Mucosa of descending colon (tissue), 3 donors: ENCODE data around the gene RAB12. TPM values are rescaled to one million over a fixed set of nuclear protein-coding genes. Genes with fewer than 3 reads are reported as not detected.
A peak's percentile ranks its signal among the peaks of the same experiment; 100 is the strongest.

Experiments
- ATAC-seq: fragments of 200-7000 bp; cut with Tn5 transposase; one replicate; pipeline ENCODE4 v1.9.1; 2020; ENCODE audit warnings: mild to moderate bottlenecking, moderate library complexity
- DNase-seq, 3 donors: peaks; one replicate each; pipeline ENCODE4 v3.0.0-alpha.2; 2020
- H3K36me3 ChIP-seq: fragments of 200-600 bp; one replicate; pipeline ENCODE4 v1.8.0; 2021; ENCODE audit warnings: low read depth, mild to moderate bottlenecking
- H3K4me1 ChIP-seq: fragments of 200-600 bp; one replicate; pipeline ENCODE4 v1.8.0; 2021; ENCODE audit warnings: low read depth, mild to moderate bottlenecking
- H3K4me3 ChIP-seq: fragments of 200-600 bp; one replicate; pipeline ENCODE4 v1.8.0; 2021; ENCODE audit warnings: mild to moderate bottlenecking
- H3K9me3 ChIP-seq: fragments of 200-600 bp; one replicate; pipeline ENCODE4 v1.8.0; 2021; ENCODE audit warnings: mild to moderate bottlenecking
- intact Hi-C, 2 donors: fragments of 100-400 bp; cut with DNase I in 1 of 2; cut with micrococcal nuclease in 1 of 2; formaldehyde crosslinking; loops; one replicate each; pipeline versions ENCODE4 v1.11.0 to v1.11.1; 2022; cut with DNase I, micrococcal nuclease
- total RNA-seq, 3 donors: library from RNA; stranded (reverse); fragmentation: NEBNext Ultra II Directional in 2 of 3; extraction: Animal tissue kit (Norgen Biotek cat#: 25700) in 2 of 3; gene quantifications; one replicate each; pipeline versions ENCODE4 v1.2.1 to v1.2.4, GENCODE V29; 2021 to 2023
- TF ChIP-seq, protein P1 (sequence below): fragments of 200-600 bp; IDR thresholded peaks from one replicate; pipeline ENCODE4 v1.8.0; 2022; ENCODE audit warnings: antibody characterized with exemption, mild to moderate bottlenecking
- donor health status: DM: no; HTN: no; CAD: no; lungs with moderate emphysema.
- donor health status: DM: no; HTN: no; CAD: no.
- donor health status: DM: no; HTN: yes; CAD: no.

RAB12 gene
- total RNA-seq, 3 donors from 2014 or later = 14.2 to 48.2 (median 20.2) TPM

DNA sequence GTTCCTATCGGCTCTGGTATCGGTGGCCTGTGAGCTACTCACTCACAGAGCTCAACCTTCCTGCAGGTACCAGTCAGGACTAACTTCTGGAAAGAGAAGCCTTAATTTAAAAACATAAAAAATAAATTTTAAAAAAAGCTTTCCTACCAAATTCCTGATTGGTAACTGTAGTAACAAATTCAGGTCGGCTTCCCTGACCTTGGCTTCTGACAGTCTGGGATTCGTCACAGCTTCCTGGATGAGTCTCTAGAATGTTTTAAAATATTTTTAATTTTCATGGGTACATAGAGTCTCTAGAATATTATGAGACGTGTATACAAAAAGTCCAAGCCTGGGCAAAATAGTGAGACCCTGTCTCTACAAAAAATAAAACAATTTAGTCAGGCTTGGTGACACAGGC, 51.1 kb downstream of the RAB12 start:
- intact Hi-C loops = no loop called here
- TF ChIP-seq, protein P1, sequence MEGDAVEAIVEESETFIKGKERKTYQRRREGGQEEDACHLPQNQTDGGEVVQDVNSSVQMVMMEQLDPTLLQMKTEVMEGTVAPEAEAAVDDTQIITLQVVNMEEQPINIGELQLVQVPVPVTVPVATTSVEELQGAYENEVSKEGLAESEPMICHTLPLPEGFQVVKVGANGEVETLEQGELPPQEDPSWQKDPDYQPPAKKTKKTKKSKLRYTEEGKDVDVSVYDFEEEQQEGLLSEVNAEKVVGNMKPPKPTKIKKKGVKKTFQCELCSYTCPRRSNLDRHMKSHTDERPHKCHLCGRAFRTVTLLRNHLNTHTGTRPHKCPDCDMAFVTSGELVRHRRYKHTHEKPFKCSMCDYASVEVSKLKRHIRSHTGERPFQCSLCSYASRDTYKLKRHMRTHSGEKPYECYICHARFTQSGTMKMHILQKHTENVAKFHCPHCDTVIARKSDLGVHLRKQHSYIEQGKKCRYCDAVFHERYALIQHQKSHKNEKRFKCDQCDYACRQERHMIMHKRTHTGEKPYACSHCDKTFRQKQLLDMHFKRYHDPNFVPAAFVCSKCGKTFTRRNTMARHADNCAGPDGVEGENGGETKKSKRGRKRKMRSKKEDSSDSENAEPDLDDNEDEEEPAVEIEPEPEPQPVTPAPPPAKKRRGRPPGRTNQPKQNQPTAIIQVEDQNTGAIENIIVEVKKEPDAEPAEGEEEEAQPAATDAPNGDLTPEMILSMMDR = no peak
- ATAC-seq (no peak), DNase-seq (no peak)
- Histone ChIP-seq H3K4me1 (no peaks in the 10 kb centered on the region), H3K36me3 (no peaks in the 10 kb centered on the region), H3K4me3 (no peak overlapping the region), H3K9me3 (no peaks in the 10 kb centered on the region)

DNA sequence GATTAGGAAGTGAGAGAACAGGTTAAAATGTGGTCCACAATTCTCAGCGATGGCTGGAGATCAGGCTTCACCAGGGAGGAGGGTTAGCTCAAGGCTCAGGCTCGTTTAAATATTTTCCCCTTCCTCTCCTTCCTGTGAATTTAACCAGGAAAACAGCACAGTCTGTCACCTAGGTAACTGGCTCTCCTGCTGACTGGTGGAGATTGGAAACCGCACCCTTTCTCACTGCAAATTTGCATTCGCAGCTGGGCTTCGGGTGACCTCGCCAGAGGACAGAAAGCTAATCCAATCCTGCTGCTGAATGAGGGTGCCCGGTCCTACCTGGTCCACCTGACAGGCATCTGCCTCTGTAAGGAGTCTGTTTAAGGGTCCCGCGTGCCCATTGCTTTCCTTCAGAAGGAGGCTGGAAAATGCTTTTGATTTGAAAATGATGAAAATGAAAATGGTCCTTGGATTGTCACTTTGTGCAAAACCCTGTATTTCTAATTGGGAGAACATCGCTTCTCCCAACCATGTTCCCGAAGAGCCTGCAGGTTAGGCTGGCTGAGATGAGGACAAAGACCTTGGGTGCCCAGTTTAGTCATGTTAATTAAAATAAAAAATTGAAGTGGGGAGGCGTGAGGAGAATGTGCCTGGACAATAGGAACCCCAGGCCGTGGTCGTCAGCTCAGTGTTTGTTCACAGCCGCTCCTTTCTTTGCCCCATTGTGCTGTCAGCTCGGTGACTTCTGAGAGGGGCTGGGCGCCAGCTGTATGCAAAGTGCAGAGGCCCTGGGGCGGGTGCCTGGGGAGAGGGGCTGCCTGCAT, 52.7 kb downstream of the RAB12 start:
- DNase-seq (peak in 1 of 3 donors; percentile 20), ATAC-seq (peak; percentile 82)
- Histone ChIP-seq H3K4me3 (no peak overlapping the region), H3K36me3 (no peaks in the 10 kb centered on the region), H3K4me1 (no peaks in the 10 kb centered on the region), H3K9me3 (no peaks in the 10 kb centered on the region)
- TF ChIP-seq, protein P1 = no peak
- intact Hi-C loops = no loop called here

DNA sequence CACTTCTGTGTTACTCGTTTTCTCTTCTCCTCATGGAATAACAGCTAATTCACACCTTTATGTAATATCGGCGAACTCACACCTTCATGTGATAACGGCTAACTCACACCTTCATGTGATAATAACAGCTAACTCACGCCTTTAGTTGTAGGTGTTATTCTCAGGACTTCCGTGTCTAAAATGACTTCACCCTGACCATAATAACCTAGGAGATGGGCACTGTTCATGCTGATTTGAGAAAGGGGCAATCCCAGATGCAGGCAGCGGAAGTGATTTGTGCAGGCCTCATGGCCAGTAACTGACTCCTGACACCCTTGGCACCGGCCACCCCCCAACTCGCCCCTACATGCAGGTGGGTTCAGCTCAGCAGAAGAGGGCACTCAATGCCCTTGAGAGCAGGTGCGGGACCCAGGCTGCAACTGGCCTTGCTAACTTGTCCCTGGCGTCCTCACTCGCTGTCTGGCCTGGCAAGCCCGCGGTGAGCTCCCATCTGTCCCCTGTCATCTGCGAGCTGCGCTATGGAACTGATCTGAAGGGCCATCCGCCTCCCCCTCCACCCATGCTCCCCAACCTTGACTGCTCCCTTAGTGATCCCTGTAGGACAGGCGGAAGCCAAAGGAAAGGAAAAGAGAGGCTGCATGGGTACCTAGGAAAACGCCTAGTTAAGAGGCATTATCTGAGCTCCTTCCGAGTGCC, 53.5 kb downstream of the RAB12 start:
- DNase-seq = no peak
- intact Hi-C loops = no loop called here

DNA sequence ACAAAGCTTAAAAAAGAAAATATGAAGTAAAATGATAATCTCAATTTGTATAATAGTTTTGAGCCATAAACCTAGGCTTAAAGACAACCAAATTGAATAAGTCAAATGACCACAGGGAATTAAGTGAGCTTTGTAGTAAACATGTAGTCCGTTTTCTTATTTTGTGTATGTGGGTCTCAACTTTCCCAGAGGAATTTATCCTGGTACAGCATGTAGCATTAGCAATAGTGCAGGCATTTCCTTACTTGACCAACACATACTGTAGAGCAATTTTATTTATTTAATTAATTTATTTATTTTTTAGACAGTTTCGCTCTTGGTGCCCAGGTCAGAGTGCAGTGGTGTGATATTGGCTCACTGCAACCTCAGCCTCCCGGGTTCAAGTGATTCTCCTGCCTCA, 58.6 kb downstream of the RAB12 start:
- ATAC-seq (no peak), DNase-seq (no peak)
- Histone ChIP-seq H3K4me1 (no peaks in the 10 kb centered on the region), H3K9me3 (no peaks in the 10 kb centered on the region), H3K36me3 (no peaks in the 10 kb centered on the region), H3K4me3 (no peak overlapping the region)
- intact Hi-C loops = no loop called here
- TF ChIP-seq, protein P1 = no peak

More for the DNA sequence above, 53.5 kb downstream of the RAB12 start:
- TF ChIP-seq, protein P1 = no peak
- ATAC-seq = peak; percentile 30
- Histone ChIP-seq H3K36me3 (no peaks in the 10 kb centered on the region), H3K9me3 (no peaks in the 10 kb centered on the region), H3K4me1 (no peaks in the 10 kb centered on the region), H3K4me3 (no peak overlapping the region)

DNA sequence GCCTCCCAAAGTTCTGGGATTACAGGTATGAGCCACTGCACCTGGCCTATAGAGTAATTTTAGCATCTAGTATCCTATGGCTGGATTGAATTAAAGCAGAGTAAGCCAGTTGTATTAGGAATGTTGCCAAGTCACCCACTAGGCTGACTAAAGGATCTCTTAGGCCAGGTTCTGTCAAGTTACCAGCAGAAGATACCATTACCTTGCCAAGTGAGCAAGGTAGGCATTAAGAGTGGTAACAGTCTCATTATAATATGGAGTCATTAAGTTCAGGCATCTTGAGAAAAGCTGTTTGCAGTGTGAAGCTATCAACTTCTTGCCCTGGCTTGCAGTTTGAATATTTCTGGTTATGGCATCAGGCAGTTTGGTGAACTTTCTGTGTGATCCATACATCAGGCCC, 59.1 kb downstream of the RAB12 start:
- ATAC-seq (no peak), DNase-seq (no peak)
- Histone ChIP-seq H3K4me1 (no peaks in the 10 kb centered on the region), H3K36me3 (no peaks in the 10 kb centered on the region), H3K9me3 (no peaks in the 10 kb centered on the region), H3K4me3 (no peak overlapping the region)
- intact Hi-C loops = no loop called here
- TF ChIP-seq, protein P1 = no peak
